ENCODE results near the gene INSRR.

- TF ChIP-seq, protein P1, sequence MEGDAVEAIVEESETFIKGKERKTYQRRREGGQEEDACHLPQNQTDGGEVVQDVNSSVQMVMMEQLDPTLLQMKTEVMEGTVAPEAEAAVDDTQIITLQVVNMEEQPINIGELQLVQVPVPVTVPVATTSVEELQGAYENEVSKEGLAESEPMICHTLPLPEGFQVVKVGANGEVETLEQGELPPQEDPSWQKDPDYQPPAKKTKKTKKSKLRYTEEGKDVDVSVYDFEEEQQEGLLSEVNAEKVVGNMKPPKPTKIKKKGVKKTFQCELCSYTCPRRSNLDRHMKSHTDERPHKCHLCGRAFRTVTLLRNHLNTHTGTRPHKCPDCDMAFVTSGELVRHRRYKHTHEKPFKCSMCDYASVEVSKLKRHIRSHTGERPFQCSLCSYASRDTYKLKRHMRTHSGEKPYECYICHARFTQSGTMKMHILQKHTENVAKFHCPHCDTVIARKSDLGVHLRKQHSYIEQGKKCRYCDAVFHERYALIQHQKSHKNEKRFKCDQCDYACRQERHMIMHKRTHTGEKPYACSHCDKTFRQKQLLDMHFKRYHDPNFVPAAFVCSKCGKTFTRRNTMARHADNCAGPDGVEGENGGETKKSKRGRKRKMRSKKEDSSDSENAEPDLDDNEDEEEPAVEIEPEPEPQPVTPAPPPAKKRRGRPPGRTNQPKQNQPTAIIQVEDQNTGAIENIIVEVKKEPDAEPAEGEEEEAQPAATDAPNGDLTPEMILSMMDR (IDR thresholded peaks at IDR 0.05): no peak
- TF ChIP-seq POLR2A (IDR thresholded peaks at IDR 0.05): no peak
Measured at GRCh38 chr1:156795787-156796186, 63.1 kb downstream of the INSRR start.
